Muscle layer of duodenum (tissue), 2 donors: ENCODE results near the gene RNF175.

Experiments
- H3K27ac ChIP-seq: one replicate; pipeline ENCODE4 v1.7.0; 2013; ENCODE audit warnings: mild to moderate bottlenecking, low read length
- H3K27me3 ChIP-seq: one replicate; pipeline ENCODE4 v1.7.0; 2013; ENCODE audit warnings: low read depth, mild to moderate bottlenecking, control low read depth, low read length
- H3K36me3 ChIP-seq, 2 donors: one replicate each; pipeline ENCODE4 v1.7.0; 2013; ENCODE audit warnings: low read length in 2 of 2, control low read depth in 1 of 2, mild to moderate bottlenecking in 1 of 2; ENCODE audit not compliant: insufficient read depth in 2 of 2, control insufficient read depth in 1 of 2
- H3K4me1 ChIP-seq, 2 donors: one replicate each; pipeline ENCODE4 v1.7.0; 2013; ENCODE audit warnings: low read length in 2 of 2, mild to moderate bottlenecking in 2 of 2, control low read depth in 1 of 2, moderate library complexity in 1 of 2; ENCODE audit not compliant: insufficient read depth in 2 of 2, control insufficient read depth in 1 of 2
- H3K4me3 ChIP-seq, 2 donors: one replicate each; pipeline ENCODE4 v1.7.0; 2013; ENCODE audit warnings: low read length in 2 of 2, low read depth in 1 of 2, mild to moderate bottlenecking in 1 of 2
- H3K9me3 ChIP-seq, 2 donors: one replicate each; pipeline ENCODE4 v1.7.0; 2013; ENCODE audit warnings: low read length in 2 of 2, control low read depth in 1 of 2, mild to moderate bottlenecking in 1 of 2; ENCODE audit not compliant: control insufficient read depth in 1 of 2
- donor health status: healthy.

RNF175 gene

DNA sequence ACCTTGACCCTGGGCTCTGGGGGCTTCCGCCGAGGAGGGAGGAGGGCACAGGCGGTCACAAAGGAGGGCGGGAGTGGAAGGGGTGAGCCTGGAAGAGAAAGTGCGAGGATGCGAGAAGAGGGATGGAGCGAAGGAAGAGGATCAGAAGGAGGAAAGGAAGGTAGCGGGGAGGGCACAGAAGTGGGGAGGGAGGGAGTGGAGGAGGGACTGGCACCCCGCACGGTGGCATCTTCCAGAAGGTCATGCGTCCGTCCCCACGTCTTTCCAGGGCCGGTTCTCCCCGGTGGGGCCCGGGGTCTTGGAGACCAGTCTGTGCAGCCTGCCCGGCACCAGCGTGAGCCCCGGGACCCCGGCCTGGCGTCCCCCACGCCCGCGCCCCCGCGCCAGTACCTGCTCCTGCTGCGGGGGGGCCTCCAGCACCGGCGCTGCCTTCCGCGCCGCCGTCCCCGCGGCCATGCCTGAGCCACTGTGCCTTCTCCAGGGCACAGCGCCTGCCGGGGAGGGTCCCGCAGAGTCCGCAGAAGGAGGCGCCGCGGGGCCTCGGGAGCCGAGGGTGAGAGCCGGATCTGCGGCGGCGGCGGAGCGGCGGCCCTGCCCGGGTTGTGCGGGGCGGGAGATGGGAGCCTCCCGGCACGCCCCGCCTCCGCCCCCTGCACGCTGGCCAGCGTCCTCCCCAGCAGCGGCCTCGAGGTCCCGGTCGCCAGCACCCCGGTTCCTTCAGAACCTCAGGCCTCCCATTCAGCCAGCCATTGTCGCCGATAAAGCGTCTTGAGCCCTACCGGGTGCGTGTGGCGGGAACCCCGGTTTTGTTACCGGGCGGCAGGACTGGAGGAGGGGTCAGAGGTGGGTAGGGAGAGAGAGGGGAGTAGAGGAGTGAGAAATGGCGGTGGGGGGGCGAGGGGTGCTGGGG, at the start of gene RNF175:
Gene RNF175 (minus strand): TSS at position 618 of the 910 bp plus-strand sequence. CDS start 162 bp downstream, at position 456.
- Histone ChIP-seq H3K4me3 (peak within 1 kb of the TSS; percentile 30 to 73), H3K9me3 (no peaks in the 10 kb centered on the region), H3K36me3 (no peaks in the 10 kb centered on the region), H3K27me3 (peaks cover 7% of the 10 kb centered on the region), H3K4me1 (no peaks in the 10 kb centered on the region), H3K27ac (no peak within 1 kb of the TSS)

DNA sequence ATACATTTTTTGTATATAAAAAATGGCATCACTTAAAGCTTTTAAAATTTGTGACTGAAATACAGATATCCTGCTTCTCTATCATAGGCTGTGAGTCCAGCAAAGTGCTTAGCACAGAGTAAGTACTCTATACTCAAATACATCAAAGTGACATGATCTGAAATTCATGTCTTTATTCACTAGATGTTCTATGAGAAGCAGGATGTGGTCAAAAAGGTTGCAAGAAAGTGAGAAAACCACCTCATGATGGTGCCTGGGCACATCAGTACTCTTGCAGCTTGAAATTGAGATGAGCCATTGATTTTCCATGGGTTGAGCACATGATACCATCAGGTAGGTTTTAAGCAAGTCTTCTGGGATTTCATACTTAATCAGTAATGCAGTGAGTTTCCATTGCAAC, 49.5 kb upstream of the RNF175 start:
- H3K9me3 ChIP-seq = no peaks in the 10 kb centered on the region
- H3K4me3 ChIP-seq = no peak overlapping the region
- no peak overlapping the region for H3K27ac ChIP-seq
- no peaks in the 10 kb centered on the region for H3K27me3 ChIP-seq
- H3K36me3 ChIP-seq = no peaks in the 10 kb centered on the region
- H3K4me1 ChIP-seq = no peaks in the 10 kb centered on the region

DNA sequence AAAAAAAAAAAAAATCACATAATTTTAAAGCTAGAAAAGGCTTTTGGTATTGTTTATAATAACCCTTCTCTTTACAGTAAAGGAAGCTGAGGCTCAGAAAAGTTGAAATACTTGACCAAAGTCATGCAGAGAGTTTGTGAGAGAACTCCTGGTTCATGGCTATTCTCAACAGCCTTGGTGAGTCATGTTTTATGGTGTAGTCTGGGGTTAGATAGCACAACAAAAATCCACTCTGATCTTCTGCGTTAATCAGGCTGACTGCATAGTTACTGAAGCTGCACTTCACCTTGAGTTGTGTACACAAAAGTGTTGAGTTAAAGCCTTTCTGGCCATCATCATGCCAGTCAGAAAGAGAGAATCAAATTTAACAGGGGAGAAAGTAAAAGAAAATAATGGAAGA, 48.4 kb upstream of the RNF175 start:
- Histone ChIP-seq H3K4me1 (no peaks in the 10 kb centered on the region), H3K36me3 (no peaks in the 10 kb centered on the region), H3K27ac (no peak overlapping the region), H3K9me3 (no peaks in the 10 kb centered on the region), H3K4me3 (no peak overlapping the region), H3K27me3 (no peaks in the 10 kb centered on the region)

DNA sequence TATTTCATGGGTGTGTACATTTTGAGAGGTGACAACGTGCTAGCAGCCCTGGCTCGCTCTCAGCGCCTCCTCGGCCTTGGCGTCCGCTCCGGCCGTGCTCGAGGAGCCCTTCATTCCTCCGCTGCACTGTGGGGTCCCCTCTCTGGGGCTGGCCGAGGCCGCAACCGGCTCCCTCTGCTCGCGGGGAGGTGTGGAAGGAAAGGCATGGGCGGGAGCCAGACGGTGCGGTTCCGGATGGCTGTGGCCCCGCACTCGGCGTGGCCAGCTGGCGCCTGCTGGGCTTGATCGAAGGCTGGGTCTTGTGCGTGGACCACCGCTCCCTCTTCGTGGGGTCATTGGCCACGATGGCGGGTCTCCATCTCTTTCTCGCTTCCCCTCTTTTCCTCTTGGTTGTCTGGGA, 46.2 kb upstream of the RNF175 start:
- Histone ChIP-seq H3K4me3 (no peak overlapping the region), H3K9me3 (no peaks in the 10 kb centered on the region), H3K4me1 (no peaks in the 10 kb centered on the region), H3K27me3 (no peaks in the 10 kb centered on the region), H3K36me3 (no peaks in the 10 kb centered on the region), H3K27ac (no peak overlapping the region)

DNA sequence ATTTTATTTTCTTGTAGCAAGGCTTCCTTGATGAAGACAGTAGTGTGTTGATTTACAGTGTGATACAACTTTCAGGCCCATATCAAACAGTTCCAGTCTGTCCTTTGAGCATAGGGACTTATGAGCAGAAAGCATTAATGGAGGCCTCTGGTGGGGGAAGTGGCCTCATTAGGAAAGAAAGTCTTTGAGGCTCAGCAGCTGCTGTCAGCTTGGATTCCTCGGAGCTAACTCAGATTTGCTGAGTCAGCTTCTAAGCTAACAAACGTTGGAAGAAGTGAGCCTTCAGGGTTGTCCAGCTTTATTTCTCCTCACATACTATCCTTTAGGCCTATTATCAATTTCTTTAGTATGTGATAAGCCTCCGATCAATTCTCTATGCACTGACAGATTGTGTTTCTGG, 44.9 kb upstream of the RNF175 start:
- H3K36me3 ChIP-seq = no peaks in the 10 kb centered on the region
- H3K27me3 ChIP-seq = no peaks in the 10 kb centered on the region
- H3K4me1 ChIP-seq = no peaks in the 10 kb centered on the region
- H3K27ac ChIP-seq = no peak overlapping the region
- H3K9me3 ChIP-seq = no peaks in the 10 kb centered on the region
- H3K4me3 ChIP-seq = no peak overlapping the region

DNA sequence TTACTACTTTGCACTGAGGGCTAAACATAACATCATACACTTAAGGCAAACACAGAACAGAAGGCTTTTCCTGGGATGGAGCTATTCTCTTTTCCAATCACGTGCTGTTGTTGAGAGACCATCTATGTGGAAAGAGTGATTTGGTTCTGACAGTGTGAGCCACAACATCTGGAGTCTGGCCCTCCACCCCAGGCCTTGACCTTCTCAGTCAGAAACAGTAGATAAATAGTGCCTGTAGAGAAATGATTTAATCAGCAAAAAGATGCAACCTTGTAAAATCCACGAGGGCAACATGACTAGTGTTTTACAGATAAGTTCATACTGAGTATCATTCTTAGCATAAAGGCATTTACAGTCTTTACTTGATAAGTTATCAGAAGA, 39.9 kb upstream of the RNF175 start:
- Histone ChIP-seq H3K27ac (no peak overlapping the region), H3K27me3 (no peaks in the 10 kb centered on the region), H3K36me3 (no peaks in the 10 kb centered on the region), H3K4me1 (no peaks in the 10 kb centered on the region), H3K4me3 (no peak overlapping the region), H3K9me3 (no peaks in the 10 kb centered on the region)

DNA sequence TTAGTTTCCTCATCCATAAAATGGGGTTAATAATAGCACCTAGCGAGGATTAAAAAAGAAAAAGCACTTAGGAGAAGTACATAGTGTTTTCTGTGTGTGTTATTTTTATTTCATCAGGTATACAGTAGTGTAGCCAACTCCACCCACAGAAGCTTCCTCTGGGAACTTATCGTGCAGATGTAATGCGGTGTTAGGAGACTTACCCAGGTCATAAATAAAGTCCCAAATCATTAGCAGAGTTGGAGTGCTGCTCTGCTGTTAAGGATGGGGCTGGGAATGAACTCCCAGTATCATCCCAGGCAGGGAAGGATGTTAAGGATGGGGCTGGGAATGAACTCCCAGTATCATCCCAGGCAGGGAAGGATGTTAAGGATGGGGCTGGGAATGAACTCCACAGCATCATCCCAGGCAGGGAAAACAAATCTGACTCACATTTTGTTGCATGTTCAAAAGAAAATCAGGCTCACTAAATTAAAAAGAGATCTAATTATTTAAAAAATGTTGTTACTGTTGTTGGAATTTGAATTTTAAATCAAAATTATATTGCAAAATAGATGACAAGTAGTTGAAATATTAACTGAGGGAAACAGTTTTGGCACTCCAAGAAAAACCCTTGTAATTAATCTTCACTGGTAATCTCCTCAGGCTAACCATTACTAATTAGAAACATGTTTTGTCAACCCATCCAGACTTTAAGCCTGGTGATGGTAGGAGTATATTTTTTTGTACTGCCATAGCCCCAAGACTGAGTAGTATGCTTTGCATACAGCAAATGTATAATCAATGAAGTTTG, 39.3 kb upstream of the RNF175 start:
- no peaks in the 10 kb centered on the region for H3K36me3 ChIP-seq
- H3K4me3 ChIP-seq = no peak overlapping the region
- no peak overlapping the region for H3K27ac ChIP-seq
- H3K9me3 ChIP-seq = no peaks in the 10 kb centered on the region
- H3K27me3 ChIP-seq = no peaks in the 10 kb centered on the region
- H3K4me1 ChIP-seq = no peaks in the 10 kb centered on the region

DNA sequence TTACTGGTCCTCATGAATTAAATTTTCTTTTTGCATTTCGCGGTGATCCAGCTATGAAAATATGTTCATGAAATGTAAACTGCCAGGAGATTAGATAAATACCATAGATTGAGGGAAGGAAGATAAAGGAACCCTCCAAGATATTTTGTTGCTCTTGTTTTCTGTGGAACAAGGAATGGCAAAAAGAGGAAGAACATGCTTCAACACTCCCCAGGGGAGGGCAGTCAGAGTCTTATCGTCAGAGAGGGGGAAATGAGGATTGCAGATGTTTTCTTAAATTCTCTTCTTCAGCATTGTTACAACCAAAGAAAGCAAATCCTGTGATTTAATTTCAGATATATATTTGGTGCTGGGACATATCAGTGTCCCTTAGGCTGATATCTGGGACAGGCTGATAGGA, 38.6 kb upstream of the RNF175 start:
- no peak overlapping the region for H3K4me3 ChIP-seq
- no peaks in the 10 kb centered on the region for H3K9me3 ChIP-seq
- H3K36me3 ChIP-seq = no peaks in the 10 kb centered on the region
- H3K27me3 ChIP-seq = no peaks in the 10 kb centered on the region
- no peaks in the 10 kb centered on the region for H3K4me1 ChIP-seq
- H3K27ac ChIP-seq = no peak overlapping the region

DNA sequence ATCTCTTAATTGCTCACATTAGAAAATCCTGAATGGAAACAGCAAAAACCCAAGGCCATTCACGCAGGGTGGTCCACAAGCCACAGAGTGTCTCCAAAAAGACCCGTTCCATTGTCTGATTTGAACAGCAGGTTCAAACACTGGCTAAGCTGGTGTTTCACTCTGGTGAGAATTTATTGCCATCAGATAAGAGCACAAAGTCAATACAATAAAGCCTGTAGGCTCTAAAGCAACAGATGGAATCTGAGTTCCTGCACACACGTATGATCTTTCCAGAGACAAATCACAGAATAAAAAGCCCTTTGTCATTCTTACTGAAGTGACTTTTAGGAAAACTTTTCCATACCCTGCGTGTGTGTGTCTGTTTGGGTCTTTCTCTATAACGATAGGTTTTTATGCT, 34.2 kb upstream of the RNF175 start:
- no peak overlapping the region for H3K4me3 ChIP-seq
- H3K4me1 ChIP-seq = peaks cover 3 to 39% of the 10 kb centered on the region in 2 donors
- peaks cover 38% of the 10 kb centered on the region for H3K27me3 ChIP-seq
- H3K9me3 ChIP-seq = no peaks in the 10 kb centered on the region
- H3K27ac ChIP-seq = no peak overlapping the region
- no peaks in the 10 kb centered on the region for H3K36me3 ChIP-seq

DNA sequence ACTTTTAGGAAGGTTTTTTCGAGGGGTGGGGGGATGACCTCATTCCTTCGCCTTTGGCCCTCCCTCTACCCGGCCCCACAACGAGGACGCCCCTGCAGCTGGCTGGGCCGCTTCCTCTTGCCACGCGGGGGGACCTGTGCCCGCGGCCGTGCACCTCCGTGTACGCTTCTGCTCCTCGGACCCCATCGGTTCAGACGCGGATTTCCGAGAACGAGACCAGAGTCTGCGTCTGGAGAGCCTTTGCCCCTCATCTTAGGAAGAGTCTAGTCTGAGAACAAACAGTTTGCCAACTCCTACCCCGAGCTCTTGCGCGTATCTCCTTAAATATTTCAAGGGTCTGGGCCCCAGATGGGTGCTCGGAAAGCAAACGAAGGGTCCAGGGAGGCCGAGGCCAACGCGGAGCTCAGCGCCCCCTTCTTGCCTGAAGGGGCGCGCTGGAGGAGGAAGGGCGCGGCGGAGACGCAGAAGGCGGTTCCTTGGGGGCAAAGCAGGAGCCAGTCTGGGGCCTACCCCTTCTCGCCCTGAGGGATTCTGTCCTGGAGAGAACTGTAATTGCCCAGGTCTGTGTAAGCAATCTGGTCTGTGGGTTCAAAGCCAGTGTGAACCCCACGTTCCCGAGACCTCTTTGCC, 32.9 kb upstream of the RNF175 start:
- Histone ChIP-seq H3K27me3 (peaks cover 51% of the 10 kb centered on the region), H3K36me3 (no peaks in the 10 kb centered on the region), H3K4me3 (peak overlapping the region; percentile 54 to 64), H3K9me3 (no peaks in the 10 kb centered on the region), H3K27ac (no peak overlapping the region), H3K4me1 (peaks cover 3 to 48% of the 10 kb centered on the region in 2 donors)
